ENCODE measurements around the gene CFD. TPM values are rescaled to one million over a fixed set of nuclear protein-coding genes. Genes with fewer than 3 reads are reported as not detected.

The CFD gene
- total RNA-seq, 2 donors from 2014 or later, result 0.38 to 1.1 TPM

DNA sequence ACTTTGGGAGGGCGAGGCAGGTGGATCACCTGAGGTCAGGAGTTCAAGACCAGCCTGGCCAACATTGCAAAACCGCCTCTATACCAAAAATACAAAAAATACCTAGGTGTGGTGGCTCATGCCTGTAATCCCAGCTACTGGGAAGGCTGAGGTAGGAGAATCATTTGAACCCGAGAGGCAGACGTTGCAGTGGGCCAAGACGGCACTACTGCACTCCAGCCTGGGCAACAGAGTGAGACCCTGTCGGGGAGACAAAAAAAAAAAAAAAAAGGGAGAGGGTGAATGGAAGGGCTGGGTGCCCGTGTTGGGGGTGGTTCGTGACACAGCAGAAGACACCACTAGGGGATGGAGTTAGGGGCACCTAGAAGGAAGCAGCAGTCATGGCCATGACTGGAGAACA lies 10.8 kb downstream of the CFD start:
- H3K4me3 Mint-ChIP-seq, result no peak overlapping the region
- DNase-seq, result no peak
- no peaks in the 10 kb centered on the region for H3K27me3 ChIP-seq (ENCODE audit: control insufficient read depth, insufficient read depth, low read length, poor library complexity, severe bottlenecking)

GRCh38 chr19:870963-871401 lies 11.5 kb downstream of the CFD start:
- Mint-ChIP-seq H3K4me3 (no peak overlapping the region), H3K36me3 (ENCODE audit: low read depth) (peaks cover 37% of the 10 kb centered on the region), H3K27me3 (ENCODE audit: insufficient read depth) (no peaks in the 10 kb centered on the region), H3K27ac (no peak overlapping the region), H3K9me3 (peaks cover 5% of the 10 kb centered on the region), H3K4me1 (peaks cover 5% of the 10 kb centered on the region)
- H3K9me3 ChIP-seq (ENCODE audit: control insufficient read depth, low read length), result no peaks in the 10 kb centered on the region
- H3K4me3 ChIP-seq (ENCODE audit: low read length), result no peak overlapping the region
- no peak for TF ChIP-seq CTCF (conservative IDR thresholded peaks at IDR 0.05)
- peaks cover 29% of the 10 kb centered on the region for H3K36me3 ChIP-seq (ENCODE audit: control insufficient read depth, insufficient read depth, low read length)
- no peaks in the 10 kb centered on the region for H3K4me1 ChIP-seq (ENCODE audit: control insufficient read depth, insufficient read depth, low read length)
- no peaks in the 10 kb centered on the region for H3K27me3 ChIP-seq (ENCODE audit: control insufficient read depth, insufficient read depth, low read length, poor library complexity, severe bottlenecking)
- H3K9ac ChIP-seq (ENCODE audit: extremely low read depth, low read length, poor library complexity, severe bottlenecking), result no peak overlapping the region
- no peak overlapping the region for H3K27ac ChIP-seq (ENCODE audit: low read depth, low read length)
- peak; percentile 52 for DNase-seq
- 93 to 95% methylated on average over 15 to 28 of the region's 28 CpGs for WGBS, 2 experiments (ENCODE audit: insufficient coverage in 1 of 2, insufficient read length in 1 of 2)

More for the DNA sequence above, 10.8 kb downstream of the CFD start:
- Histone ChIP-seq H3K9ac (ENCODE audit: extremely low read depth, low read length, poor library complexity, severe bottlenecking) (no peak overlapping the region), H3K36me3 (ENCODE audit: control insufficient read depth, insufficient read depth, low read length) (peaks cover 29% of the 10 kb centered on the region), H3K27ac (ENCODE audit: low read depth, low read length) (no peak overlapping the region), H3K4me3 (ENCODE audit: low read length) (no peak overlapping the region), H3K9me3 (ENCODE audit: control insufficient read depth, low read length) (no peaks in the 10 kb centered on the region), H3K4me1 (ENCODE audit: control insufficient read depth, insufficient read depth, low read length) (no peaks in the 10 kb centered on the region)
- Mint-ChIP-seq H3K27ac (no peak overlapping the region), H3K27me3 (ENCODE audit: insufficient read depth) (no peaks in the 10 kb centered on the region), H3K4me1 (peaks cover 5% of the 10 kb centered on the region), H3K36me3 (ENCODE audit: low read depth) (peaks cover 40% of the 10 kb centered on the region), H3K9me3 (peaks cover 5% of the 10 kb centered on the region)
- 78 to 93% methylated on average over 6 to 8 of the region's 8 CpGs for WGBS, 2 experiments (ENCODE audit: insufficient coverage in 1 of 2, insufficient read length in 1 of 2)
- TF ChIP-seq CTCF (conservative IDR thresholded peaks at IDR 0.05), result no peak

GRCh38 chr19:871446-872265 lies 12.2 kb downstream of the CFD start:
- Histone ChIP-seq H3K9ac (ENCODE audit: extremely low read depth, low read length, poor library complexity, severe bottlenecking) (no peak overlapping the region), H3K9me3 (ENCODE audit: control insufficient read depth, low read length) (no peaks in the 10 kb centered on the region), H3K4me3 (ENCODE audit: low read length) (no peak overlapping the region), H3K4me1 (ENCODE audit: control insufficient read depth, insufficient read depth, low read length) (no peaks in the 10 kb centered on the region), H3K36me3 (ENCODE audit: control insufficient read depth, insufficient read depth, low read length) (peaks cover 29% of the 10 kb centered on the region), H3K27me3 (ENCODE audit: control insufficient read depth, insufficient read depth, low read length, poor library complexity, severe bottlenecking) (no peaks in the 10 kb centered on the region), H3K27ac (ENCODE audit: low read depth, low read length) (peak overlapping the region; percentile 44)
- Mint-ChIP-seq H3K9me3 (peaks cover 5% of the 10 kb centered on the region), H3K4me1 (peaks cover 5% of the 10 kb centered on the region), H3K27me3 (ENCODE audit: insufficient read depth) (no peaks in the 10 kb centered on the region), H3K36me3 (ENCODE audit: low read depth) (peaks cover 40% of the 10 kb centered on the region), H3K27ac (no peak overlapping the region), H3K4me3 (no peak overlapping the region)
- peak; percentile 84 for DNase-seq
- 59 to 74% methylated on average over 15 to 20 of the region's 33 CpGs for WGBS, 2 experiments (ENCODE audit: insufficient coverage in 1 of 2, insufficient read length in 1 of 2)
- TF ChIP-seq CTCF (conservative IDR thresholded peaks at IDR 0.05), result no peak
